Activated gamma-delta T cell treated with Interleukin-2 at 50 U/mL for 16 hours (primary cell): Measurements from ENCODE around the gene CPA2.
"Not testable (repeated sequence)": the region's sequence is repeated elsewhere in the genome, so short reads cannot be mapped to it uniquely, and the experiment has no call there.

ENCODE experiments used
- DNase-seq: peaks from one replicate; pipeline ENCODE4 v3.0.0-alpha.2; 2020

Gene CPA2

GRCh38 chr7:130321542-130322229, 55.0 kb downstream of the CPA2 start:
- not testable (repeated sequence) for DNase-seq

- DNase-seq, result no peak
These were observed 56.0 kb downstream of the CPA2 start for GRCh38 chr7:130322615-130323014.

GRCh38 chr7:130324306-130324943, 57.8 kb downstream of the CPA2 start:
- no peak for DNase-seq

- no peak for DNase-seq
These were observed 63.0 kb downstream of the CPA2 start for GRCh38 chr7:130329681-130330080.

GRCh38 chr7:130332259-130333053, 65.8 kb downstream of the CPA2 start:
- DNase-seq, result no peak

- no peak for DNase-seq
These were observed 67.2 kb downstream of the CPA2 start for GRCh38 chr7:130333832-130334231.

- DNase-seq, result no peak
These were observed 67.6 kb downstream of the CPA2 start for GRCh38 chr7:130334274-130334673.

GRCh38 chr7:130337410-130337971, 70.8 kb downstream of the CPA2 start:
- DNase-seq, result no peak

- no peak for DNase-seq
These were observed 71.6 kb downstream of the CPA2 start for GRCh38 chr7:130338233-130338632.
